GM13977 (cell line): ENCODE measurements around the gene SIX5.

Experiments used
- DNase-seq: peaks from one replicate; pipeline ENCODE4 v3.0.0; 2012; ENCODE audit warnings: low spot score
- in situ Hi-C: fragments of 300-500 bp; cut with MboI; formaldehyde crosslinking; loops from one replicate; pipeline ENCODE4 v1.12.0; 2022; ENCODE audit warnings: low sequenced_read_pairs, low pct_unique_long_range_greater_than_20kb, mixed read lengths, inconsistent platforms; ENCODE audit not compliant: unreplicated experiment
- TF ChIP-seq, protein P1 (sequence below): IDR thresholded peaks from 2 replicates; pipeline ENCODE4 v1.5.1; 2012; ENCODE audit warnings: mild to moderate bottlenecking, control low read depth; ENCODE audit not compliant: insufficient read depth; ENCODE audit errors: extremely low read depth, missing control alignments

Gene SIX5

DNA sequence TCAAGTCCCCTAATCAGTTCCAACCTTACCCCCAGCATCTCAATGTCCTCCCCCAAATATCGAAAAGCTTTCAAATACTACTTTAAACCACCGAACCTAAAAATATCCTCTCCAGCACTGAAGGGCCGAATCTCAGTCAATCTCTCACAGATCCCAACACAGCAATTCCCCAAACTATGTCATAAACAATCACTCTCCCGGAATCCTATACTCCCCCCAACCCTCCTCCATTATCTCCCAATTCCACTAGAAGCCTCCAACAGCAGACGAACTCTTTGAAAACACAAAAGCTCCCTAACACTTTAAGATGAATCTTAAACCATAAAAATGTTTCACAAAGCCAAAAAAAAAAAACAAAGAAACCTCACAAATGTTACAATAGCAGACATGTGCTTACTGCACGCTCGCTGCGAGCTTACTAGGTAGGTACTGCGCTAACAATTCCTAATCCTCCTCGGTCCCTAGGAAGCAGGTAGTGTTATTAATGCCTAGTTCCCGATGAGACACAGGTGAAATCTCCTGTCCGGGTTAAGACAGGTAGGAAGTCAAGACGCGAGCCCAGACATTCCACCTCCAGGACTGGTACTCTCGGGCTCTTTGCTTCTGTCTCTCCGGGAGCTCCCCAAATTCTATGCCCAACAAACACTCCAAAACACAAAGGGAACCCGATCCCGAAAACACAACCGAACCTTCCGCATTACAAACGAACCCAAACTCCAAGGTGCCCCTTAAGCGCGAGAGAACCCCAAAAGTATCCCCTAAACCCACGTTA is 52.5 kb downstream of the SIX5 start:
- TF ChIP-seq, protein P1, sequence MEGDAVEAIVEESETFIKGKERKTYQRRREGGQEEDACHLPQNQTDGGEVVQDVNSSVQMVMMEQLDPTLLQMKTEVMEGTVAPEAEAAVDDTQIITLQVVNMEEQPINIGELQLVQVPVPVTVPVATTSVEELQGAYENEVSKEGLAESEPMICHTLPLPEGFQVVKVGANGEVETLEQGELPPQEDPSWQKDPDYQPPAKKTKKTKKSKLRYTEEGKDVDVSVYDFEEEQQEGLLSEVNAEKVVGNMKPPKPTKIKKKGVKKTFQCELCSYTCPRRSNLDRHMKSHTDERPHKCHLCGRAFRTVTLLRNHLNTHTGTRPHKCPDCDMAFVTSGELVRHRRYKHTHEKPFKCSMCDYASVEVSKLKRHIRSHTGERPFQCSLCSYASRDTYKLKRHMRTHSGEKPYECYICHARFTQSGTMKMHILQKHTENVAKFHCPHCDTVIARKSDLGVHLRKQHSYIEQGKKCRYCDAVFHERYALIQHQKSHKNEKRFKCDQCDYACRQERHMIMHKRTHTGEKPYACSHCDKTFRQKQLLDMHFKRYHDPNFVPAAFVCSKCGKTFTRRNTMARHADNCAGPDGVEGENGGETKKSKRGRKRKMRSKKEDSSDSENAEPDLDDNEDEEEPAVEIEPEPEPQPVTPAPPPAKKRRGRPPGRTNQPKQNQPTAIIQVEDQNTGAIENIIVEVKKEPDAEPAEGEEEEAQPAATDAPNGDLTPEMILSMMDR: no peak
- no peak for DNase-seq
- in situ Hi-C loops: no loop called here

DNA sequence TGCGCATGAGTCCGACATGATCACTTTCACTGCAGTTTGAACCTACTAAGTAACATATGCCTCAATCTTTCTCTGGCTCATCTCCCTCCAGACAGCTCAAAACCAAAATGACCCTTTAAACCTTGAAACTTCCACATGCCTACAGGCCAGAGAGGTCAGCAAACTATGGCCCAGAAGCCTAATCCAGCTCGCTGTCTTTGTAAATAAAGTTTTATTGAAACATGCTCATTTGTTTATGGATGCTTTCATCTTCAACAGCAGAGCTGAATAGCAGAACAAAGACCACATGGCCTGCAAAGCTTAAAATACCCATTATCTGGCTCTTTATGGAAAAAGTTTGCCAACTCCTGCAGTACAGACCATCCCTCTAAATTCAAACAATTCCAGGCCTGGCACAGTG is 53.9 kb downstream of the SIX5 start:
- no peak for DNase-seq
- in situ Hi-C loops: no loop called here
- TF ChIP-seq, protein P1: no peak
